Stomach (tissue), 9 donors: ENCODE data around the gene LY86. TPM values are rescaled to one million over a fixed set of nuclear protein-coding genes. Genes with fewer than 3 reads are reported as not detected.

Experiments
- DNase-seq, 2 donors: peaks; one replicate each; pipeline versions ENCODE4 v3.0.0 to v3.0.0-alpha.2; 2013 to 2019
- H3K27ac ChIP-seq, 5 donors: fragments of 200-600 bp in 4 of 5; sonication (generic) in 4 of 5; one replicate each; pipeline ENCODE4 v1.5.1; 2013 to 2019; ENCODE audit warnings: mild to moderate bottlenecking in 1 of 5, moderate library complexity in 1 of 5
- H3K27me3 ChIP-seq, 3 donors: fragments of 200-600 bp; sonication (generic); one replicate each; pipeline ENCODE4 v1.5.1; 2017 to 2019; ENCODE audit warnings: mixed run types in 1 of 3
- H3K36me3 ChIP-seq, 4 donors: fragments of 200-600 bp; sonication (generic); 1 replicate in 3 of 4; 2 replicates in 1 of 4; pipeline ENCODE4 v1.5.1; 2016 to 2019
- H3K4me1 ChIP-seq, 4 donors: fragments of 200-600 bp; sonication (generic); one replicate each; pipeline ENCODE4 v1.5.1; 2016 to 2019
- H3K4me3 ChIP-seq, 4 donors: fragments of 200-600 bp; sonication (generic) in 3 of 4; one replicate each; pipeline ENCODE4 v1.5.1; 2016 to 2019; ENCODE audit warnings: mild to moderate bottlenecking in 1 of 4
- H3K9me3 ChIP-seq, 4 donors: fragments of 200-600 bp; sonication (generic); one replicate each; pipeline ENCODE4 v1.5.1; 2016 to 2019
- EP300 ChIP-seq: sonication (generic); formaldehyde crosslinking; IDR thresholded peaks from one replicate; pipeline ENCODE4 v1.6.1; 2017; ENCODE audit warnings: antibody characterized with exemption
- POLR2A ChIP-seq, 4 donors: fragments of 450-650 bp; IDR thresholded peaks; one replicate each; pipeline ENCODE4 v1.6.1; 2016; ENCODE audit warnings: antibody characterized with exemption in 4 of 4, control low read depth in 2 of 4, mild to moderate bottlenecking in 1 of 4, moderate library complexity in 1 of 4
- POLR2AphosphoS5 ChIP-seq, 3 donors: sonication (generic); formaldehyde crosslinking; IDR thresholded peaks; one replicate each; pipeline ENCODE4 v1.6.1; 2016; ENCODE audit warnings: antibody characterized with exemption in 3 of 3
- WGBS, 5 donors: extraction: QIAGEN DNeasy Blood & Tissue Kit in 3 of 5; methylation state at CpG; one replicate each; pipeline versions ENCODE4 v1.1.5 to v1.1.7; 2013 to 2018; 5-methylcytosine and 5-hydroxymethylcytosine counted together
- intact Hi-C: fragments of 100-400 bp; cut with DNase I; formaldehyde crosslinking; loops from one replicate; pipeline ENCODE4 v1.15.1; 2023; ENCODE audit warnings: low total_unique reads
- polyA plus RNA-seq, 3 donors: library from polyadenylated mRNA; stranded (reverse); fragments of 200-250 nt; gene quantifications; one replicate each; pipeline ENCODE4 v1.2.3, GENCODE V29; 2013
- total RNA-seq, 5 donors: library from RNA; depleted of rRNA; stranded (reverse); fragments of >200 nt; gene quantifications; one replicate each; pipeline versions ENCODE4 v1.1.0 to v1.2.3, GENCODE V29; 2014 to 2016
- TF ChIP-seq, protein P1 (sequence below), 7 experiments: fragments of 450-650 bp in 4 of 7; fragments of 200-600 bp in 3 of 7; sonication (generic) in 3 of 7; IDR thresholded peaks; one replicate each; pipeline ENCODE4 v1.5.1; 2016 to 2019; ENCODE audit warnings: antibody characterized with exemption in 7 of 7, control low read depth in 2 of 7, mild to moderate bottlenecking in 1 of 7
- donor health status: healthy with polysubstance abuse.
- donor health status: Bipolar disorder and iron deficiency.
- donor health status: healthy.

The LY86 gene
- total and polyA plus RNA-seq, 8 donors = 2.4 to 3.6 (median 2.7) TPM; not detected in 3

DNA sequence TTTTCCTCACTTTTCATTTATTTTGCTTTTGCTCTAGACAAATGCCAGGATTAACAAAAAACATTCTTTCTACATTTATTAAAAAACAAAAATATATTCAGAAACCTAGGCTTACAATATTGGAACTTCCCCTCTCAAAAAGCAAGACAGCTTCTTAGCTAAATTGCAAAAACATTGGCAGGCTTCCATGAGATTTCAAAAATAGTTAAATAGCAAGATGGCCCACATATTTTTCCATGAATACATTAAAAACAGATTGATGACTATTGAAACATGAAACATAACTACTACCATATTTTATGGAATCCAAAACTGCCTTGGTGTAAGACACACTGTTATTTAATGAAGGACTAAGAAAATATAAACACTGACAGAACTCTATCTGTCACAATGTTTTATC is 92.0 kb downstream of the LY86 start:
- intact Hi-C loops = loop anchor here (5.0 kb wide), 1 partner anchor 562 kb away; no protein-coding TSS in a partner anchor
- Histone ChIP-seq H3K36me3 (no peaks in the 10 kb centered on the region), H3K27ac (no peak overlapping the region), H3K27me3 (no peaks in the 10 kb centered on the region), H3K9me3 (no peaks in the 10 kb centered on the region), H3K4me1 (peaks cover 21 to 69% (median 46%) of the 10 kb centered on the region in 4 donors), H3K4me3 (no peak overlapping the region)
- TF ChIP-seq, protein P1, sequence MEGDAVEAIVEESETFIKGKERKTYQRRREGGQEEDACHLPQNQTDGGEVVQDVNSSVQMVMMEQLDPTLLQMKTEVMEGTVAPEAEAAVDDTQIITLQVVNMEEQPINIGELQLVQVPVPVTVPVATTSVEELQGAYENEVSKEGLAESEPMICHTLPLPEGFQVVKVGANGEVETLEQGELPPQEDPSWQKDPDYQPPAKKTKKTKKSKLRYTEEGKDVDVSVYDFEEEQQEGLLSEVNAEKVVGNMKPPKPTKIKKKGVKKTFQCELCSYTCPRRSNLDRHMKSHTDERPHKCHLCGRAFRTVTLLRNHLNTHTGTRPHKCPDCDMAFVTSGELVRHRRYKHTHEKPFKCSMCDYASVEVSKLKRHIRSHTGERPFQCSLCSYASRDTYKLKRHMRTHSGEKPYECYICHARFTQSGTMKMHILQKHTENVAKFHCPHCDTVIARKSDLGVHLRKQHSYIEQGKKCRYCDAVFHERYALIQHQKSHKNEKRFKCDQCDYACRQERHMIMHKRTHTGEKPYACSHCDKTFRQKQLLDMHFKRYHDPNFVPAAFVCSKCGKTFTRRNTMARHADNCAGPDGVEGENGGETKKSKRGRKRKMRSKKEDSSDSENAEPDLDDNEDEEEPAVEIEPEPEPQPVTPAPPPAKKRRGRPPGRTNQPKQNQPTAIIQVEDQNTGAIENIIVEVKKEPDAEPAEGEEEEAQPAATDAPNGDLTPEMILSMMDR (IDR thresholded peaks at IDR 0.05) = no peak
- no peak for TF ChIP-seq EP300
- no peak for TF ChIP-seq POLR2AphosphoS5 (IDR thresholded peaks at IDR 0.05)
- TF ChIP-seq POLR2A (IDR thresholded peaks at IDR 0.05) = no peak
- DNase-seq = no peak

DNA sequence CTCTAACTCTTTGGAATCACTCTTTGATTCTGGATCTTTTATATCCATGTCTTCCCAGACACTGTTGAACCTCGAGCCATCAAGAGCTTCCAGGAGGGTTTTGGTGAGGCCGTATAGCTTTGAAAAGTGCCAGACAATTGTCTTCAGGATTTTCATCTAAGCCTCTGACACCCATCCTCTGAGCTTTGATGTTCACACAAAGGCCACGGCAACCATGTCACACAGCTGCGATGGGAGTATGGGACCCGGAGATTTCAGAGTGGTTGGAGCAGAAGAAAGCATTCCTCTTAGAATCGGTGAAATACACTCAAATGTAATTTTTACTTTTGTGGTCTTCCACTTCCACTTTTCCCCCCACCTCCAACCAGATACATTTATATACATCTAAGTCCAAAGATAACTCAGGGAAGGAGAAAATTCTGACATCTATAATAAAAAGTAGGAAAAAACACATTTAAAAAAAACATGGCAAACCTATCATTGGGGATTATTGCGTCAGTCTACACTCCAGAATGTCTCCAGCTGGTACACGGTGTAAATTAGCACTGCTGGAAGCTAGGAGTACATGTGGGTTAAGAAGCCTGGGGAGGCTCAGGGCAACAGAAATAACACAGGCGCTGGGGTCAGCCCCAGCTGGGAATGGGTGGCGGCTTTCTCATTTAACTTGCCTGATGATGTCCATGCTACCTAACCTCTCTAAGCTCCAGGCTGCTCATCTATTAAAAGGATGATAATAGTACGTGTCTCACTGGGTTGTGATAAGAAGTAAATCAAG is 92.7 kb downstream of the LY86 start:
- H3K9me3 ChIP-seq = no peaks in the 10 kb centered on the region
- no peaks in the 10 kb centered on the region for H3K36me3 ChIP-seq
- H3K27ac ChIP-seq = peak overlapping the region in 2 of 5 donors; percentile 68 to 81
- 89 to 94% (median 91%) methylated on average over 11 of the region's 11 CpGs for WGBS, 5 donors
- H3K4me1 ChIP-seq = peaks cover 21 to 73% (median 51%) of the 10 kb centered on the region in 4 donors
- TF ChIP-seq POLR2A (IDR thresholded peaks at IDR 0.05) (no peak), EP300 (no peak), POLR2AphosphoS5 (IDR thresholded peaks at IDR 0.05) (no peak)
- TF ChIP-seq, protein P1 (IDR thresholded peaks at IDR 0.05) = no peak
- no peak for DNase-seq
- no peak overlapping the region for H3K4me3 ChIP-seq
- H3K27me3 ChIP-seq = no peaks in the 10 kb centered on the region
- intact Hi-C loops = loop anchor here (5.0 kb wide), 1 partner anchor 561 kb away; no protein-coding TSS in a partner anchor

DNA sequence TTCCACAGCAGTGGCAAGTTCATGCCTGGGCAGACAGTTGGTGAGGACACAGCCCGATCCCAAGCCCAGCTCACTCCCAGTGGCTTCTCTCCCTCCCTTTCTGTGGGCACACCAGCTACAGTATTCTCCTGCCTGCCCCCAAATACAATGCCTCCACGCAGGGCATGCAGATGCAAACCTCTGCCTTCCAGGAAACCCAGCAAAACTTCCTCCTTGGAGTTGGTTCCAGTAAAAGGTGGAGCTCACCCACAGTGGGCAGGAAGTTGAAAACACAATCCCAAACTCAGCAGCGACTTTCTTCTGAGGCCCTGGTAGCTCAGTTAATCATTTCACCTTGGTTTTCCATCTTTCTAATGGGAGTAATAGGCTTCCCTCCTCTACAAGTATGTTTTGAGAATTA is 93.7 kb downstream of the LY86 start:
- Histone ChIP-seq H3K27me3 (no peaks in the 10 kb centered on the region), H3K36me3 (no peaks in the 10 kb centered on the region), H3K4me3 (no peak overlapping the region), H3K9me3 (no peaks in the 10 kb centered on the region), H3K27ac (peak overlapping the region; percentile 11 to 81 (median 66)), H3K4me1 (peaks cover 15 to 75% (median 52%) of the 10 kb centered on the region in 4 donors)
- no peak for TF ChIP-seq POLR2A (IDR thresholded peaks at IDR 0.05)
- TF ChIP-seq POLR2AphosphoS5 (IDR thresholded peaks at IDR 0.05) = peak in 1 of 3 donors; percentile 63
- WGBS, 5 donors = 44 to 57% (median 49%) methylated on average over 3 of the region's 3 CpGs
- DNase-seq = no peak
- intact Hi-C loops = loop anchor here (5.0 kb wide), 1 partner anchor 560 kb away; no protein-coding TSS in a partner anchor

DNA sequence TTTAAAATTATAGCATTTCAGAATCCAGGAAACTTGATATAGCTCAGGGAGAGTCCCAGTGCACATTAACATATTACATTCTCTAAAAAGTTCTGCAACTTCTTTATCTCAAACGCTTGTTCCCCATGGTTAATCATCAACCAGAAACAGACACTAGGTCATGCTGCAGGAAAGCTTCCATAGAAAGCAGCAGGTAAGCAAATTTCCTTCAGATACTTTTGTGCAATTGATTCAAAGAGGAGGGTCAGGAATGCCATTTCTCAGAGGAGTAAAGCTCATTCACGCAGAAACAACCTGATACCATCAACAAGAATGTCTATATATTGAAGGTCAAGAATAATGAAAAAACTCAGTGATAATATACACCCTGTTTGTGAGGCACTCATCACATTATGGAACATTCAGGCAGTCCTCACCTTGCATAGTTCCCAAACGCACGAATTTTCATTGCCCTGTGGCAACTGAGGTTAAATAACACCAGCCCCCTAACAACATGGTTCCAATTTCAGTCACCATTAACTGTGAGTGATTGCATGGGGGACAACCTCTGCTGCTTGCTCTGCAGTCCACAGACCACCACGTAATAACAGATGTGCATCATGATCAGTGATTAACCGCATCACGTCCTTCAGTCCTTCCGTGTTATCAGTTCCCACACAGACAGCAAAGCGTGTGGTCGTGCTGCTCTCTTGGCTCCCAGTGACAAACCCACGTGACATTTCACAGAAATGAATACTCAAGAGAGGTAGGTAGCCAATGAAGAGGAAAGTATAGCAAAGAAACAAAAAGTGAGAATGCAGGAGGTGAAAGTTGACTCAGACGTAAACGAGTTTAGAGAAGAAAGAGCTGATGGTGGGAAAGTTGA is 95.7 kb downstream of the LY86 start:
- DNase-seq = peak in 1 of 2 donors; percentile 66
- no peaks in the 10 kb centered on the region for H3K27me3 ChIP-seq
- no peak for TF ChIP-seq POLR2AphosphoS5 (IDR thresholded peaks at IDR 0.05)
- TF ChIP-seq POLR2A (IDR thresholded peaks at IDR 0.05) = no peak
- TF ChIP-seq, protein P1 (IDR thresholded peaks at IDR 0.05) = no peak
- TF ChIP-seq EP300 = no peak
- 17 to 45% (median 30%) methylated on average over 13 of the region's 13 CpGs for WGBS, 5 donors
- intact Hi-C loops = loop anchor here (5.0 kb wide), 1 partner anchor 558 kb away; no protein-coding TSS in a partner anchor
- H3K9me3 ChIP-seq = no peaks in the 10 kb centered on the region
- H3K4me1 ChIP-seq = peaks cover 18 to 74% (median 59%) of the 10 kb centered on the region in 4 donors
- no peaks in the 10 kb centered on the region for H3K36me3 ChIP-seq
- peak overlapping the region; percentile 27 to 81 (median 66) for H3K27ac ChIP-seq
- H3K4me3 ChIP-seq = no peak overlapping the region
